HCT116 (cell line): ENCODE data around the gene LYRM1. TPM values are rescaled to one million over a fixed set of nuclear protein-coding genes. Genes with fewer than 3 reads are reported as not detected.
A peak's percentile ranks its signal among the peaks of the same experiment; 100 is the strongest.

Source experiments
- ATAC-seq: fragments of 200-7000 bp; cut with Tn5 transposase; 2 replicates; pipeline ENCODE4 v1.9.1; 2020; ENCODE audit warnings: mild to moderate bottlenecking, moderate library complexity
- BruUV-seq: library from RNA; stranded (reverse); fragments of 400-500 nt; replicated peaks from 2 replicates; lab custom pipeline; 2021; lab: Mats Ljungman, UMichigan
- CTCF ChIA-PET: fragments of 300-600 bp; sonication (Branson Sonifier 250); formaldehyde crosslinking; loops from one replicate; lab custom pipeline; 2021; ENCODE audit warnings: antibody characterized with exemption; lab: Charles Lee
- POLR2A ChIA-PET: fragments of 300-600, 350-600 bp; sonication (Branson Sonifier 250); formaldehyde crosslinking; loops from one replicate; lab custom pipeline; 2021; ENCODE audit warnings: antibody characterized with exemption; lab: Charles Lee
- RAD21 ChIA-PET, 2 experiments: fragments of 300-600 bp; sonication (Branson Sonifier 250); formaldehyde crosslinking; loops; one replicate each; lab custom pipeline; 2023; ENCODE audit warnings: low total read pairs in 2 of 2; ENCODE audit not compliant: uncharacterized antibody in 2 of 2, unreplicated experiment in 2 of 2, low non-redundant PET in 1 of 2; lab: Charles Lee
- DNase-seq: peaks from one replicate; pipeline ENCODE4 v3.0.0-alpha.2; 2010; ENCODE audit warnings: low read depth, low spot score
- H2AFZ ChIP-seq: fragments of 200-600 bp; shearing (Covaris generic), sonication (generic); 2 replicates; pipeline ENCODE4 v1.6.1; 2017; ENCODE audit warnings: low read depth, mixed run types, mixed read lengths, antibody characterized with exemption, low read length; ENCODE audit not compliant: poor library complexity, severe bottlenecking
- H3K27ac ChIP-seq: 2 replicates; pipeline ENCODE4 v1.5.1; 2012; ENCODE audit warnings: low read depth, low read length
- H3K27me3 ChIP-seq: fragments of 200-600 bp; sonication (generic); 2 replicates; pipeline ENCODE4 v1.6.1; 2016; ENCODE audit warnings: mixed run types, low read length, mixed read lengths; ENCODE audit not compliant: insufficient read depth
- H3K36me3 ChIP-seq, 2 experiments: fragments of 200-500 bp in 1 of 2; fragments of 200-600 bp in 1 of 2; sonication (Bioruptor generic) in 1 of 2; sonication (generic) in 1 of 2; 2 replicates each; pipeline versions ENCODE4 v1.5.1 to v1.6.1; 2014 to 2016; ENCODE audit warnings: low read length in 2 of 2, inconsistent platforms in 1 of 2, mixed read lengths in 1 of 2, mixed run types in 1 of 2; ENCODE audit not compliant: insufficient read depth in 2 of 2, control insufficient read depth in 1 of 2
- H3K4me1 ChIP-seq, 2 experiments: fragments of 200-600 bp in 1 of 2; sonication (generic) in 1 of 2; 2 replicates each; pipeline versions ENCODE4 v1.5.1 to v1.6.1; 2012 to 2017; ENCODE audit warnings: low read length in 2 of 2, inconsistent platforms in 1 of 2, mild to moderate bottlenecking in 1 of 2, mixed read lengths in 1 of 2, mixed run types in 1 of 2, moderate library complexity in 1 of 2; ENCODE audit not compliant: insufficient read depth in 2 of 2, control insufficient read depth in 1 of 2
- H3K4me2 ChIP-seq: fragments of 200-600 bp; sonication (generic); 2 replicates; pipeline ENCODE4 v1.6.1; 2017; ENCODE audit warnings: mixed run types, low read length, mixed read lengths
- H3K4me3 ChIP-seq, 2 experiments: fragments of 200-600 bp in 1 of 2; sonication (generic) in 1 of 2; replicated peaks in 1 of 2; 2 replicates each; pipeline ENCODE4 v1.5.1; 2011 to 2016; ENCODE audit warnings: low read length in 2 of 2, control low read depth in 1 of 2, low read depth in 1 of 2, mild to moderate bottlenecking in 1 of 2, mixed read lengths in 1 of 2, mixed run types in 1 of 2
- H3K79me2 ChIP-seq: fragments of 200-600 bp; sonication (generic); 2 replicates; pipeline ENCODE4 v1.6.1; 2017; ENCODE audit warnings: mild to moderate bottlenecking, mixed run types, low read length, moderate library complexity, mixed read lengths; ENCODE audit not compliant: insufficient read depth
- H3K9ac ChIP-seq: fragments of 200-600 bp; sonication (generic); 2 replicates; pipeline ENCODE4 v1.6.1; 2016; ENCODE audit warnings: low read length, mixed read lengths
- H3K9me2 ChIP-seq: fragments of 200-600 bp; sonication (generic), shearing (Covaris generic); 2 replicates; pipeline ENCODE4 v1.6.1; 2017; ENCODE audit warnings: mixed run types, mild to moderate bottlenecking, moderate library complexity; ENCODE audit not compliant: insufficient read depth
- H3K9me3 ChIP-seq, 2 experiments: fragments of 200-500 bp in 1 of 2; fragments of 200-600 bp in 1 of 2; sonication (Bioruptor generic) in 1 of 2; sonication (generic) in 1 of 2; 2 replicates each; pipeline ENCODE4 v1.6.1; 2014 to 2017; ENCODE audit warnings: low read length in 2 of 2, mixed read lengths in 2 of 2, inconsistent platforms in 1 of 2, low read depth in 1 of 2, mild to moderate bottlenecking in 1 of 2, mixed run types in 1 of 2, moderate library complexity in 1 of 2; ENCODE audit not compliant: control insufficient read depth in 1 of 2, insufficient read depth in 1 of 2
- H4K20me1 ChIP-seq: fragments of 200-600 bp; sonication (generic), shearing (Covaris generic); 2 replicates; pipeline ENCODE4 v1.6.1; 2017; ENCODE audit warnings: mixed run types, mild to moderate bottlenecking, moderate library complexity; ENCODE audit not compliant: insufficient read depth
- CEBPB ChIP-seq: IDR thresholded peaks from 2 replicates; pipeline ENCODE4 v1.6.1; 2012; ENCODE audit warnings: low read depth
- CTCF ChIP-seq, 3 experiments: fragments of 200-600 bp in 1 of 3; sonication (generic) in 1 of 3; IDR thresholded peaks in 2 of 3; conservative IDR thresholded peaks in 1 of 3; 2 replicates each; pipeline ENCODE4 v1.5.1; 2012 to 2017; ENCODE audit warnings: low read depth in 2 of 3, low read length in 2 of 3, antibody characterized with exemption in 1 of 3, borderline replicate concordance in 1 of 3, control low read depth in 1 of 3, mild to moderate bottlenecking in 1 of 3, mixed read lengths in 1 of 3, mixed run types in 1 of 3, moderate library complexity in 1 of 3; ENCODE audit not compliant: insufficient read depth in 1 of 3
- EZH2 ChIP-seq: fragments of 200-600 bp; sonication (generic); IDR thresholded peaks from 2 replicates; pipeline ENCODE4 v1.6.1; 2017; ENCODE audit warnings: antibody characterized with exemption, mixed run types
- JUND ChIP-seq: IDR thresholded peaks from 2 replicates; pipeline ENCODE4 v1.6.1; 2012
- MAX ChIP-seq: IDR thresholded peaks from 2 replicates; pipeline ENCODE4 v1.6.1; 2012
- SIN3A ChIP-seq: IDR thresholded peaks from 2 replicates; pipeline ENCODE4 v1.6.1; 2012; ENCODE audit warnings: low read depth
- SRF ChIP-seq: IDR thresholded peaks from 2 replicates; pipeline ENCODE4 v1.6.1; 2012; ENCODE audit warnings: low read depth
- intact Hi-C: fragments of 100-400 bp; cut with micrococcal nuclease; formaldehyde crosslinking; loops from 2 replicates; pipeline ENCODE4 v1.10.0; 2022
- total RNA-seq: library from RNA; stranded (reverse); gene quantifications from one replicate; pipeline ENCODE4 v1.2.1, GENCODE V29; 2021; ENCODE audit not compliant: unreplicated experiment
- TF ChIP-seq, protein P1 (sequence below): IDR thresholded peaks from 2 replicates; pipeline ENCODE4 v1.6.1; 2011; ENCODE audit warnings: mild to moderate bottlenecking, low read length, moderate library complexity; ENCODE audit not compliant: insufficient replicate concordance; ENCODE audit errors: extremely low read depth

The LYRM1 gene
- total RNA-seq, 1 experiment from 2014 or later, result 26.7 TPM

DNA sequence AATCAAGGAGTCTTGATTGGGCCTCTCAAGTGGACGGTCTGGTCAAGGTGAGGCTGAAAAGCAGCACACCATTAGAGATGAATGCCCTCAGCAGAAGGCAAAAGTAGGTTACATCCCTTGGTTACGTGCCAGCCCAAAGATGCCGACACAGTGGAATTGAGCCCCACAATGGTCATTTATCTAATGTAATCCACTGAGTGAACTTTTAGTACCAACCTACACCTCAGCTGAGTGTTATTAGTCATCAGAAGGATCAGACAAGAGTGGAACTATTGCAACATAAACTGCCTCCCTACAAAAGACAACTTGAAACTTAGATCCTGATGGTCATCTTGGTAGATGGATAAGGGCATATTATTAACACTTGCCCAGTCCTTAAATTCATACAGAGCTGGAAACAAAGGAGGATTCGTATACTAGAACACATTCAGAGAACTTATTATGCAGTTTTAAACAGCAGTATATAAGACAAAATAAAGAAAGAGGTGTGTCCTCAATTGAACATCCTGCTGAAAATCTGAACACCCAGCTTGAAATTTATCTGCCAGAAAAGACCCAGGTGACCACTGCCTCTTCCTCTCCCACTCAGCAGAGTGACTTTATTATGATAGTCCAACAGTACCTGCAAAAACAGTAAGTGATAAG lies 3.2 kb upstream of the LYRM1 start:
- Histone ChIP-seq H3K79me2 (peaks cover 88% of the 10 kb centered on the region), H3K4me1 (peaks cover 17 to 37% of the 10 kb centered on the region in 2 experiments; a peak in 3 of 4 replicates), H3K36me3 (peaks cover 6 to 14% of the 10 kb centered on the region in 2 experiments; a peak in 3 of 4 replicates), H3K27me3 (no peaks in the 10 kb centered on the region), H2AFZ (no peak overlapping the region), H3K9me3 (no peaks in the 10 kb centered on the region), H3K4me2 (0 out of 2 replicates have a peak overlapping the region, but pooled peaks have one; percentile 0), H3K9ac (no peak overlapping the region), H4K20me1 (no peaks in the 10 kb centered on the region), H3K9me2 (no peaks in the 10 kb centered on the region), H3K4me3 (no peak overlapping the region), H3K27ac (no peak overlapping the region)
- no peak for DNase-seq
- no peak for ATAC-seq
- no TSS peak for BruUV-seq
- TF ChIP-seq JUND, result no peak
- TF ChIP-seq CEBPB, result peak; percentile 80
- POLR2A ChIA-PET, result no interaction called here
- RAD21 ChIA-PET, result interaction anchor here in 1 of 2 experiments (0.6 kb wide), 1 partner anchor 55 kb away, joined by 5 read pairs; no protein-coding TSS in a partner anchor
- intact Hi-C loops, result no loop called here
- CTCF ChIA-PET, result no interaction called here

- TF ChIP-seq SIN3A (no peak), EZH2 (no peak), CTCF (IDR thresholded peaks at IDR 0.05 in 2 of 3, conservative IDR thresholded peaks at IDR 0.05 in 1 of 3; ENCODE audit: borderline replicate concordance in 1 of 3, insufficient read depth in 1 of 3, low read depth in 2 of 3, low read length in 2 of 3) (no peak), MAX (no peak), SRF (no peak)
- TF ChIP-seq, protein P1, sequence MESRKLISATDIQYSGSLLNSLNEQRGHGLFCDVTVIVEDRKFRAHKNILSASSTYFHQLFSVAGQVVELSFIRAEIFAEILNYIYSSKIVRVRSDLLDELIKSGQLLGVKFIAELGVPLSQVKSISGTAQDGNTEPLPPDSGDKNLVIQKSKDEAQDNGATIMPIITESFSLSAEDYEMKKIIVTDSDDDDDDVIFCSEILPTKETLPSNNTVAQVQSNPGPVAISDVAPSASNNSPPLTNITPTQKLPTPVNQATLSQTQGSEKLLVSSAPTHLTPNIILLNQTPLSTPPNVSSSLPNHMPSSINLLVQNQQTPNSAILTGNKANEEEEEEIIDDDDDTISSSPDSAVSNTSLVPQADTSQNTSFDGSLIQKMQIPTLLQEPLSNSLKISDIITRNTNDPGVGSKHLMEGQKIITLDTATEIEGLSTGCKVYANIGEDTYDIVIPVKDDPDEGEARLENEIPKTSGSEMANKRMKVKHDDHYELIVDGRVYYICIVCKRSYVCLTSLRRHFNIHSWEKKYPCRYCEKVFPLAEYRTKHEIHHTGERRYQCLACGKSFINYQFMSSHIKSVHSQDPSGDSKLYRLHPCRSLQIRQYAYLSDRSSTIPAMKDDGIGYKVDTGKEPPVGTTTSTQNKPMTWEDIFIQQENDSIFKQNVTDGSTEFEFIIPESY, result no peak
- Histone ChIP-seq H3K9me3 (no peaks in the 10 kb centered on the region), H3K27me3 (no peaks in the 10 kb centered on the region), H3K4me3 (no peak overlapping the region), H3K4me1 (peaks cover 23 to 42% of the 10 kb centered on the region in 2 experiments), H3K4me2 (0 out of 2 replicates have a peak overlapping the region, but pooled peaks have one; percentile 0), H3K79me2 (peaks cover 87% of the 10 kb centered on the region), H3K9ac (no peak overlapping the region), H2AFZ (no peak overlapping the region), H3K9me2 (no peaks in the 10 kb centered on the region), H3K36me3 (peaks cover 6 to 12% of the 10 kb centered on the region in 2 experiments; a peak in 2 of 4 replicates), H3K27ac (no peak overlapping the region), H4K20me1 (no peaks in the 10 kb centered on the region)
- intact Hi-C loops, result no loop called here
- BruUV-seq, result no TSS peak
- POLR2A ChIA-PET, result no interaction called here
- ATAC-seq (no peak), DNase-seq (no peak)
- CTCF ChIA-PET, result no interaction called here
- RAD21 ChIA-PET, result no interaction called here
These were observed 2.6 kb upstream of the LYRM1 start for GRCh38 chr16:20897922-20898321.
